Measurements from ENCODE around the gene FRMD3.

GRCh38 chr9:83287021-83287420 is 251.2 kb downstream of the FRMD3 start:
- no peak for TF ChIP-seq POLR2AphosphoS5 (IDR thresholded peaks at IDR 0.05)
- TF ChIP-seq CTCF (IDR thresholded peaks at IDR 0.05 in 8 of 11, conservative IDR thresholded peaks at IDR 0.05 in 3 of 11), result no peak
- TF ChIP-seq POLR2A (IDR thresholded peaks at IDR 0.05), result no peak
